ENCODE data around the gene LMTK3. TPM values are rescaled to one million over a fixed set of nuclear protein-coding genes. Genes with fewer than 3 reads are reported as not detected.

The LMTK3 gene
- total and polyA plus RNA-seq, 2 of the 13 experiments (the other 11 are each of a cell fraction or from before 2014, with no cell fraction given): 0.18 to 0.29 TPM

DNA sequence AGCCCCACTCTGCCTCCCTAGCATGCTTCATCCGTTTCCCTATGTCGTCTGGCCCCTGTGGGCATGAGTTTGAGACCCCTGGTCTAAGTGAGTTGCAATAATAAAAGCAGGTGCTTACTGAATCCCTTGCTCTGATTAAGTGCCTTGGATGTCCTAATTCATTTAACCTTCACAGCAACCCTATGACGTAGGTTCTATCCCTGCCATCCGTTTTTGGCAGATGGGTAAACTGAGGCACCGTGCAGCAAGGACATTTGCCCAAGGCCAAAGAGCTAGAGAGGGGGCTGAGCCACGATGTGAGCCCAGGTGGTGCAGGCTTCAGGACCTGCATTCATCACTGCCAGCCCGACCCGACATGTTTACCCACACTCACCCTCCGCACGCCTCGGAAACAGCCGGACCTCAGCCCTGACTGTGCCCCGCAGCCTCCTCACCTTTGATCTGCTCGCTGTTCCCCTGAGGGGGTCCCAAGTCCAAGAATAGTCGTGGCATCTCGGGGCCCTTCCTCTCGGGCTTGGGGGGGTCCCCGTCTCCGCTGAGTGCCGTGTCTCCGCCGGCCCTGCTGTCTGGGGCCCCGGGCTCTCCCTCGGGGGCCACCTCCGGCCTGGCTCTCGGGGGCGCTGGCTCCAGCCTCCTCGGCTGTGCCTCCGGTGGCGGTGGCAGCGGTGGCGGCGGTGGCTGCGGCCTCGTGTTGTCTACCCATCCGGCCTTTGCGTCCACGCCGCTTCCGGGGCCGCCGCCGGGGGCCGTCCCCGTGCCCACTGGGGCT is 14.5 kb downstream of the LMTK3 start (continued):
- TF ChIP-seq, protein P1, sequence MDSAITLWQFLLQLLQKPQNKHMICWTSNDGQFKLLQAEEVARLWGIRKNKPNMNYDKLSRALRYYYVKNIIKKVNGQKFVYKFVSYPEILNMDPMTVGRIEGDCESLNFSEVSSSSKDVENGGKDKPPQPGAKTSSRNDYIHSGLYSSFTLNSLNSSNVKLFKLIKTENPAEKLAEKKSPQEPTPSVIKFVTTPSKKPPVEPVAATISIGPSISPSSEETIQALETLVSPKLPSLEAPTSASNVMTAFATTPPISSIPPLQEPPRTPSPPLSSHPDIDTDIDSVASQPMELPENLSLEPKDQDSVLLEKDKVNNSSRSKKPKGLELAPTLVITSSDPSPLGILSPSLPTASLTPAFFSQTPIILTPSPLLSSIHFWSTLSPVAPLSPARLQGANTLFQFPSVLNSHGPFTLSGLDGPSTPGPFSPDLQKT (CRISPR knock-in tag; IDR thresholded peaks at IDR 0.05; ENCODE audit: borderline replicate concordance): no peak
- TF ChIP-seq, protein P2, sequence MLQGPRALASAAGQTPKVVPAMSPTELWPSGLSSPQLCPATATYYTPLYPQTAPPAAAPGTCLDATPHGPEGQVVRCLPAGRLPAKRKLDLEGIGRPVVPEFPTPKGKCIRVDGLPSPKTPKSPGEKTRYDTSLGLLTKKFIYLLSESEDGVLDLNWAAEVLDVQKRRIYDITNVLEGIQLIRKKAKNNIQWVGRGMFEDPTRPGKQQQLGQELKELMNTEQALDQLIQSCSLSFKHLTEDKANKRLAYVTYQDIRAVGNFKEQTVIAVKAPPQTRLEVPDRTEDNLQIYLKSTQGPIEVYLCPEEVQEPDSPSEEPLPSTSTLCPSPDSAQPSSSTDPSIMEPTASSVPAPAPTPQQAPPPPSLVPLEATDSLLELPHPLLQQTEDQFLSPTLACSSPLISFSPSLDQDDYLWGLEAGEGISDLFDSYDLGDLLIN (CRISPR knock-in tag; IDR thresholded peaks at IDR 0.05; ENCODE audit: borderline replicate concordance): no peak
- TF ChIP-seq SOX5 (CRISPR knock-in tag; IDR thresholded peaks at IDR 0.05; ENCODE audit: borderline replicate concordance) (peak; percentile 21; the same call in 1 of the 2 replicates), TMF1 (CRISPR knock-in tag; IDR thresholded peaks at IDR 0.05; ENCODE audit: low read depth) (no peak), ZNF549 (CRISPR knock-in tag; IDR thresholded peaks at IDR 0.05) (no peak), SMYD3 (CRISPR knock-in tag; IDR thresholded peaks at IDR 0.05) (no peak), ZNF713 (CRISPR knock-in tag; IDR thresholded peaks at IDR 0.05) (no peak), AGO1 (IDR thresholded peaks at IDR 0.05; ENCODE audit: low read depth, low read length, poor library complexity, severe bottlenecking) (peak; percentile 72), ZNF10 (CRISPR knock-in tag; IDR thresholded peaks at IDR 0.05; ENCODE audit: borderline replicate concordance, low read depth) (no peak), IKZF5 (CRISPR knock-in tag; IDR thresholded peaks at IDR 0.05) (0 out of 2 replicates have a peak, but pooled peaks have one; percentile 35), NFATC3 (CRISPR knock-in tag; IDR thresholded peaks at IDR 0.05) (no peak), ZNF33A (CRISPR knock-in tag; IDR thresholded peaks at IDR 0.05; ENCODE audit: borderline replicate concordance) (no peak), ISX (CRISPR knock-in tag; conservative IDR thresholded peaks at IDR 0.05) (no peak), ZNF24 (IDR thresholded peaks at IDR 0.05) (no peak), NCOA1 (CRISPR knock-in tag; IDR thresholded peaks at IDR 0.05) (no peak)
- TF ChIP-seq, protein P3, sequence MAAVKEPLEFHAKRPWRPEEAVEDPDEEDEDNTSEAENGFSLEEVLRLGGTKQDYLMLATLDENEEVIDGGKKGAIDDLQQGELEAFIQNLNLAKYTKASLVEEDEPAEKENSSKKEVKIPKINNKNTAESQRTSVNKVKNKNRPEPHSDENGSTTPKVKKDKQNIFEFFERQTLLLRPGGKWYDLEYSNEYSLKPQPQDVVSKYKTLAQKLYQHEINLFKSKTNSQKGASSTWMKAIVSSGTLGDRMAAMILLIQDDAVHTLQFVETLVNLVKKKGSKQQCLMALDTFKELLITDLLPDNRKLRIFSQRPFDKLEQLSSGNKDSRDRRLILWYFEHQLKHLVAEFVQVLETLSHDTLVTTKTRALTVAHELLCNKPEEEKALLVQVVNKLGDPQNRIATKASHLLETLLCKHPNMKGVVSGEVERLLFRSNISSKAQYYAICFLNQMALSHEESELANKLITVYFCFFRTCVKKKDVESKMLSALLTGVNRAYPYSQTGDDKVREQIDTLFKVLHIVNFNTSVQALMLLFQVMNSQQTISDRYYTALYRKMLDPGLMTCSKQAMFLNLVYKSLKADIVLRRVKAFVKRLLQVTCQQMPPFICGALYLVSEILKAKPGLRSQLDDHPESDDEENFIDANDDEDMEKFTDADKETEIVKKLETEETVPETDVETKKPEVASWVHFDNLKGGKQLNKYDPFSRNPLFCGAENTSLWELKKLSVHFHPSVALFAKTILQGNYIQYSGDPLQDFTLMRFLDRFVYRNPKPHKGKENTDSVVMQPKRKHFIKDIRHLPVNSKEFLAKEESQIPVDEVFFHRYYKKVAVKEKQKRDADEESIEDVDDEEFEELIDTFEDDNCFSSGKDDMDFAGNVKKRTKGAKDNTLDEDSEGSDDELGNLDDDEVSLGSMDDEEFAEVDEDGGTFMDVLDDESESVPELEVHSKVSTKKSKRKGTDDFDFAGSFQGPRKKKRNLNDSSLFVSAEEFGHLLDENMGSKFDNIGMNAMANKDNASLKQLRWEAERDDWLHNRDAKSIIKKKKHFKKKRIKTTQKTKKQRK (IDR thresholded peaks at IDR 0.05; ENCODE audit: low read length): no peak
- TF ChIP-seq, protein P4, sequence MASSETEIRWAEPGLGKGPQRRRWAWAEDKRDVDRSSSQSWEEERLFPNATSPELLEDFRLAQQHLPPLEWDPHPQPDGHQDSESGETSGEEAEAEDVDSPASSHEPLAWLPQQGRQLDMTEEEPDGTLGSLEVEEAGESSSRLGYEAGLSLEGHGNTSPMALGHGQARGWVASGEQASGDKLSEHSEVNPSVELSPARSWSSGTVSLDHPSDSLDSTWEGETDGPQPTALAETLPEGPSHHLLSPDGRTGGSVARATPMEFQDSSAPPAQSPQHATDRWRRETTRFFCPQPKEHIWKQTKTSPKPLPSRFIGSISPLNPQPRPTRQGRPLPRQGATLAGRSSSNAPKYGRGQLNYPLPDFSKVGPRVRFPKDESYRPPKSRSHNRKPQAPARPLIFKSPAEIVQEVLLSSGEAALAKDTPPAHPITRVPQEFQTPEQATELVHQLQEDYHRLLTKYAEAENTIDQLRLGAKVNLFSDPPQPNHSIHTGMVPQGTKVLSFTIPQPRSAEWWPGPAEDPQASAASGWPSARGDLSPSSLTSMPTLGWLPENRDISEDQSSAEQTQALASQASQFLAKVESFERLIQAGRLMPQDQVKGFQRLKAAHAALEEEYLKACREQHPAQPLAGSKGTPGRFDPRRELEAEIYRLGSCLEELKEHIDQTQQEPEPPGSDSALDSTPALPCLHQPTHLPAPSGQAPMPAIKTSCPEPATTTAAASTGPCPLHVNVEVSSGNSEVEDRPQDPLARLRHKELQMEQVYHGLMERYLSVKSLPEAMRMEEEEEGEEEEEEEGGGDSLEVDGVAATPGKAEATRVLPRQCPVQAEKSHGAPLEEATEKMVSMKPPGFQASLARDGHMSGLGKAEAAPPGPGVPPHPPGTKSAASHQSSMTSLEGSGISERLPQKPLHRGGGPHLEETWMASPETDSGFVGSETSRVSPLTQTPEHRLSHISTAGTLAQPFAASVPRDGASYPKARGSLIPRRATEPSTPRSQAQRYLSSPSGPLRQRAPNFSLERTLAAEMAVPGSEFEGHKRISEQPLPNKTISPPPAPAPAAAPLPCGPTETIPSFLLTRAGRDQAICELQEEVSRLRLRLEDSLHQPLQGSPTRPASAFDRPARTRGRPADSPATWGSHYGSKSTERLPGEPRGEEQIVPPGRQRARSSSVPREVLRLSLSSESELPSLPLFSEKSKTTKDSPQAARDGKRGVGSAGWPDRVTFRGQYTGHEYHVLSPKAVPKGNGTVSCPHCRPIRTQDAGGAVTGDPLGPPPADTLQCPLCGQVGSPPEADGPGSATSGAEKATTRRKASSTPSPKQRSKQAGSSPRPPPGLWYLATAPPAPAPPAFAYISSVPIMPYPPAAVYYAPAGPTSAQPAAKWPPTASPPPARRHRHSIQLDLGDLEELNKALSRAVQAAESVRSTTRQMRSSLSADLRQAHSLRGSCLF (CRISPR knock-in tag; IDR thresholded peaks at IDR 0.05; ENCODE audit: borderline replicate concordance): no peak

Measured in HepG2 (cell line).